B cell (primary cell): ENCODE measurements around the gene HEBP1.

Source experiments
- EZH2 ChIP-seq: IDR thresholded peaks from 2 replicates; pipeline ENCODE4 v1.6.1; 2012; ENCODE audit warnings: borderline replicate concordance, low read depth, mild to moderate bottlenecking, moderate library complexity, low read length; ENCODE audit not compliant: insufficient read depth, poor library complexity, severe bottlenecking
- TF ChIP-seq, protein P1 (sequence below): fragments of 200-600 bp; IDR thresholded peaks from one replicate; pipeline ENCODE4 v1.8.0; 2022; ENCODE audit warnings: antibody characterized with exemption, mild to moderate bottlenecking

GRCh38 chr12:12992418-12993130 lies 7.5 kb downstream of the HEBP1 start:
- TF ChIP-seq, protein P1, sequence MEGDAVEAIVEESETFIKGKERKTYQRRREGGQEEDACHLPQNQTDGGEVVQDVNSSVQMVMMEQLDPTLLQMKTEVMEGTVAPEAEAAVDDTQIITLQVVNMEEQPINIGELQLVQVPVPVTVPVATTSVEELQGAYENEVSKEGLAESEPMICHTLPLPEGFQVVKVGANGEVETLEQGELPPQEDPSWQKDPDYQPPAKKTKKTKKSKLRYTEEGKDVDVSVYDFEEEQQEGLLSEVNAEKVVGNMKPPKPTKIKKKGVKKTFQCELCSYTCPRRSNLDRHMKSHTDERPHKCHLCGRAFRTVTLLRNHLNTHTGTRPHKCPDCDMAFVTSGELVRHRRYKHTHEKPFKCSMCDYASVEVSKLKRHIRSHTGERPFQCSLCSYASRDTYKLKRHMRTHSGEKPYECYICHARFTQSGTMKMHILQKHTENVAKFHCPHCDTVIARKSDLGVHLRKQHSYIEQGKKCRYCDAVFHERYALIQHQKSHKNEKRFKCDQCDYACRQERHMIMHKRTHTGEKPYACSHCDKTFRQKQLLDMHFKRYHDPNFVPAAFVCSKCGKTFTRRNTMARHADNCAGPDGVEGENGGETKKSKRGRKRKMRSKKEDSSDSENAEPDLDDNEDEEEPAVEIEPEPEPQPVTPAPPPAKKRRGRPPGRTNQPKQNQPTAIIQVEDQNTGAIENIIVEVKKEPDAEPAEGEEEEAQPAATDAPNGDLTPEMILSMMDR = no peak
- no peak for TF ChIP-seq EZH2
